H9 (cell line): Measurements from ENCODE around the gene RGS9. TPM values are rescaled to one million over a fixed set of nuclear protein-coding genes. Genes with fewer than 3 reads are reported as not detected.

Experiments used
- DNase-seq: peaks from one replicate; pipeline ENCODE4 v3.0.0-alpha.2; 2017
- H2AFZ ChIP-seq: one replicate; pipeline ENCODE4 v1.6.1; 2013; ENCODE audit warnings: mild to moderate bottlenecking, low read length, control low read depth, moderate library complexity
- H2AK5ac ChIP-seq: 2 replicates; pipeline ENCODE4 v1.6.1; 2013; ENCODE audit warnings: low read length, control low read depth, mixed read lengths; ENCODE audit not compliant: insufficient read length
- H2BK120ac ChIP-seq: one replicate; pipeline ENCODE4 v1.6.1; 2013; ENCODE audit warnings: low read depth, mild to moderate bottlenecking, low read length, control low read depth, inconsistent platforms; ENCODE audit not compliant: poor library complexity, severe bottlenecking
- H2BK12ac ChIP-seq: 2 replicates; pipeline ENCODE4 v1.6.1; 2013; ENCODE audit warnings: low read length, control low read depth, mixed read lengths, low read depth; ENCODE audit not compliant: insufficient read length
- H2BK15ac ChIP-seq: 2 replicates; pipeline ENCODE4 v1.6.1; 2013; ENCODE audit warnings: low read depth, low read length, control low read depth
- H2BK20ac ChIP-seq: one replicate; pipeline ENCODE4 v1.6.1; 2013; ENCODE audit warnings: low read depth, mild to moderate bottlenecking, low read length, control low read depth, inconsistent platforms; ENCODE audit not compliant: poor library complexity, severe bottlenecking
- H2BK5ac ChIP-seq: 2 replicates; pipeline ENCODE4 v1.6.1; 2013; ENCODE audit warnings: low read length, control low read depth, mixed read lengths; ENCODE audit not compliant: insufficient read length
- H3K14ac ChIP-seq: 2 replicates; pipeline ENCODE4 v1.6.1; 2013; ENCODE audit warnings: low read length, control low read depth; ENCODE audit not compliant: insufficient read depth
- H3K18ac ChIP-seq: 2 replicates; pipeline ENCODE4 v1.6.1; 2013; ENCODE audit warnings: low read depth, mild to moderate bottlenecking, mixed read lengths, low read length, control low read depth; ENCODE audit not compliant: insufficient read length
- H3K23ac ChIP-seq: 2 replicates; pipeline ENCODE4 v1.6.1; 2013; ENCODE audit warnings: low read length, control low read depth, mixed read lengths, low read depth; ENCODE audit not compliant: insufficient read length
- H3K23me2 ChIP-seq: 2 replicates; pipeline ENCODE4 v1.6.1; 2013; ENCODE audit warnings: low read depth, mild to moderate bottlenecking, mixed read lengths, low read length, control low read depth; ENCODE audit not compliant: insufficient read length, poor library complexity, severe bottlenecking
- H3K27ac ChIP-seq: 2 replicates; pipeline ENCODE4 v1.5.1; 2013; ENCODE audit warnings: low read length, control low read depth, mixed read lengths, low read depth; ENCODE audit not compliant: insufficient read length
- H3K27me3 ChIP-seq: 2 replicates; pipeline ENCODE4 v1.6.1; 2013; ENCODE audit warnings: low read length, control low read depth, inconsistent platforms; ENCODE audit not compliant: insufficient read depth
- H3K4ac ChIP-seq: 2 replicates; pipeline ENCODE4 v1.6.1; 2013; ENCODE audit warnings: low read depth, mild to moderate bottlenecking, control low read depth, inconsistent platforms, low read length, moderate library complexity
- H3K4me1 ChIP-seq: 2 replicates; pipeline ENCODE4 v1.6.1; 2013; ENCODE audit warnings: low read length, control low read depth, inconsistent platforms; ENCODE audit not compliant: insufficient read depth
- H3K4me2 ChIP-seq: 2 replicates; pipeline ENCODE4 v1.6.1; 2013; ENCODE audit warnings: low read length, control low read depth, mixed read lengths; ENCODE audit not compliant: insufficient read length, insufficient read depth
- H3K56ac ChIP-seq: 2 replicates; pipeline ENCODE4 v1.6.1; 2013; ENCODE audit warnings: low read depth, mild to moderate bottlenecking, mixed read lengths, low read length, control low read depth; ENCODE audit not compliant: insufficient read length
- H3K79me1 ChIP-seq: 2 replicates; pipeline ENCODE4 v1.6.1; 2013; ENCODE audit warnings: low read depth, mild to moderate bottlenecking, moderate library complexity, low read length, control low read depth, inconsistent platforms; ENCODE audit not compliant: insufficient read depth, poor library complexity, severe bottlenecking
- H3K79me2 ChIP-seq: 2 replicates; pipeline ENCODE4 v1.6.1; 2013; ENCODE audit warnings: low read length, control low read depth, inconsistent platforms; ENCODE audit not compliant: insufficient read depth
- H3K9ac ChIP-seq: 2 replicates; pipeline ENCODE4 v1.6.1; 2013; ENCODE audit warnings: low read length, control low read depth, mixed read lengths; ENCODE audit not compliant: insufficient read length; ENCODE audit errors: extremely low read depth
- H3K9me3 ChIP-seq: one replicate; pipeline ENCODE4 v1.6.1; 2013; ENCODE audit warnings: low read depth, low read length, inconsistent platforms; ENCODE audit not compliant: control insufficient read depth
- H3T11ph ChIP-seq: one replicate; pipeline ENCODE4 v1.6.1; 2013; ENCODE audit warnings: mild to moderate bottlenecking, low read length, control low read depth, inconsistent platforms
- H4K20me1 ChIP-seq: one replicate; pipeline ENCODE4 v1.6.1; 2013; ENCODE audit not compliant: control insufficient read depth, insufficient read length, insufficient read depth
- H4K5ac ChIP-seq: 2 replicates; pipeline ENCODE4 v1.6.1; 2013; ENCODE audit warnings: low read depth, mild to moderate bottlenecking, mixed read lengths, low read length, control low read depth; ENCODE audit not compliant: insufficient read length
- H4K8ac ChIP-seq: replicated peaks from 2 replicates; pipeline ENCODE4 v1.6.1; 2013; ENCODE audit warnings: low read length, control low read depth, mixed read lengths, low read depth; ENCODE audit not compliant: insufficient read length
- H4K91ac ChIP-seq: 2 replicates; pipeline ENCODE4 v1.6.1; 2013; ENCODE audit warnings: low read depth, mild to moderate bottlenecking, moderate library complexity, mixed read lengths, low read length, control low read depth; ENCODE audit not compliant: insufficient read length
- H3K27ac Mint-ChIP-seq, 3 experiments: 2 replicates in 2 of 3; 3 replicates in 1 of 3; pipeline ENCODE4 v1.8.0; 2020 to 2021; ENCODE audit warnings: mixed read lengths in 3 of 3, mild to moderate bottlenecking in 1 of 3, moderate library complexity in 1 of 3
- H3K27me3 Mint-ChIP-seq: 2 replicates; pipeline ENCODE4 v1.8.0; 2021; ENCODE audit warnings: low read depth, mild to moderate bottlenecking, moderate library complexity, mixed read lengths
- H3K36me3 Mint-ChIP-seq, 3 experiments: 2 replicates in 2 of 3; 3 replicates in 1 of 3; pipeline ENCODE4 v1.8.0; 2020 to 2021; ENCODE audit warnings: low read depth in 3 of 3, mixed read lengths in 3 of 3; ENCODE audit not compliant: insufficient read depth in 1 of 3
- H3K4me1 Mint-ChIP-seq, 2 experiments: 2 replicates each; pipeline ENCODE4 v1.8.0; 2020; ENCODE audit warnings: mixed read lengths in 2 of 2
- H3K4me3 Mint-ChIP-seq, 2 experiments: 2 replicates in 1 of 2; 3 replicates in 1 of 2; pipeline ENCODE4 v1.8.0; 2020 to 2021; ENCODE audit warnings: mild to moderate bottlenecking in 2 of 2, mixed read lengths in 2 of 2, moderate library complexity in 1 of 2
- H3K9me3 Mint-ChIP-seq, 2 experiments: 2 replicates in 1 of 2; 3 replicates in 1 of 2; pipeline ENCODE4 v1.8.0; 2020; ENCODE audit warnings: mild to moderate bottlenecking in 2 of 2, mixed read lengths in 2 of 2, moderate library complexity in 1 of 2
- CTCF ChIP-seq: fragments of 200-600 bp; sonication (generic); conservative IDR thresholded peaks from 3 replicates; pipeline ENCODE4 v1.8.0; 2021; ENCODE audit warnings: antibody characterized with exemption, mild to moderate bottlenecking
- WGBS: extraction: QIAGEN DNeasy Blood & Tissue Kit; methylation state at CpG from one replicate; pipeline ENCODE4 v1.1.7; 2013; ENCODE audit warnings: missing lambda C conversion rate, low lambda C conversion rate, mixed read lengths; ENCODE audit not compliant: insufficient read length; ENCODE audit errors: extremely low coverage; 5-methylcytosine and 5-hydroxymethylcytosine counted together
- total RNA-seq: library from RNA; stranded (reverse); gene quantifications from 2 replicates; pipeline ENCODE4 v1.2.1, GENCODE V29; 2021

RGS9 gene
- total RNA-seq, 1 experiment from 2014 or later, result 12.0 TPM

GRCh38 chr17:65193716-65194293, 56.6 kb downstream of the RGS9 start:
- no peak overlapping the region for H4K5ac ChIP-seq
- no peak overlapping the region for H3K14ac ChIP-seq
- H3K27me3 Mint-ChIP-seq, result no peaks in the 10 kb centered on the region
- no peaks in the 10 kb centered on the region for H3K36me3 Mint-ChIP-seq
- no peak for DNase-seq
- WGBS, result no CpG with 5 or more reads among the region's 9 CpGs
- H2BK12ac ChIP-seq, result no peak overlapping the region
- H3K79me2 ChIP-seq, result no peaks in the 10 kb centered on the region
- H3T11ph ChIP-seq, result no peak overlapping the region
- H4K8ac ChIP-seq, result no peak overlapping the region
- no peak overlapping the region for H3K27ac Mint-ChIP-seq
- H3K56ac ChIP-seq, result no peak overlapping the region
- peaks cover 7% of the 10 kb centered on the region; the same call in 1 of the 2 replicates for H3K4me1 ChIP-seq
- no peak overlapping the region for H3K4me3 Mint-ChIP-seq
- no peak overlapping the region for H3K4me2 ChIP-seq
- H2BK120ac ChIP-seq, result no peak overlapping the region
- H2BK20ac ChIP-seq, result no peak overlapping the region
- no peak overlapping the region for H2BK15ac ChIP-seq
- H3K9me3 ChIP-seq, result no peaks in the 10 kb centered on the region
- H3K9me3 Mint-ChIP-seq, result no peaks in the 10 kb centered on the region
- H2AK5ac ChIP-seq, result no peak overlapping the region
- no peaks in the 10 kb centered on the region for H4K20me1 ChIP-seq
- H3K23ac ChIP-seq, result no peak overlapping the region
- H2BK5ac ChIP-seq, result no peak overlapping the region
- H2AFZ ChIP-seq, result no peak overlapping the region
- H4K91ac ChIP-seq, result no peak overlapping the region
- H3K27ac ChIP-seq, result no peak overlapping the region
- no peak overlapping the region for H3K4ac ChIP-seq
- H3K79me1 ChIP-seq, result no peaks in the 10 kb centered on the region
- no peak overlapping the region for H3K9ac ChIP-seq
- no peaks in the 10 kb centered on the region for H3K23me2 ChIP-seq
- no peak overlapping the region for H3K18ac ChIP-seq
- H3K4me1 Mint-ChIP-seq, result peaks cover 10 to 24% of the 10 kb centered on the region in 2 experiments
- TF ChIP-seq CTCF, result no peak
- no peaks in the 10 kb centered on the region for H3K27me3 ChIP-seq
